HG03460 (cell line): ENCODE results near the gene HSD17B7.
"Not testable (repeated sequence)": the region's sequence is repeated elsewhere in the genome, so short reads cannot be mapped to it uniquely, and the experiment has no call there.

Experiments used
- ATAC-seq: cut with Tn5 transposase; IDR thresholded peaks from one replicate; pipeline ENCODE4 v1.9.1; 2021; ENCODE audit not compliant: unreplicated experiment

HSD17B7 gene

GRCh38 chr1:162799995-162800830 is 9.7 kb downstream of the HSD17B7 start:
- ATAC-seq = peak; percentile 52

- ATAC-seq = not testable (repeated sequence)
These were observed 17.0 kb downstream of the HSD17B7 start for GRCh38 chr1:162807503-162807902.

GRCh38 chr1:162812357-162812756 is 21.9 kb downstream of the HSD17B7 start:
- ATAC-seq = not testable (repeated sequence)

- ATAC-seq = not testable (repeated sequence)
These were observed 27.6 kb downstream of the HSD17B7 start for GRCh38 chr1:162818136-162818535.

- ATAC-seq = not testable (repeated sequence)
These were observed 28.2 kb downstream of the HSD17B7 start for GRCh38 chr1:162818666-162819065.

GRCh38 chr1:162822391-162823200 is 32.1 kb downstream of the HSD17B7 start:
- no peak for ATAC-seq

- no peak for ATAC-seq
These were observed 32.7 kb downstream of the HSD17B7 start for GRCh38 chr1:162823231-162823630.

- ATAC-seq = no peak
These were observed 33.4 kb downstream of the HSD17B7 start for GRCh38 chr1:162823771-162824525.

GRCh38 chr1:162829268-162829667 is 38.8 kb downstream of the HSD17B7 start:
- ATAC-seq = no peak

GRCh38 chr1:162832470-162832869 is 42.0 kb downstream of the HSD17B7 start:
- ATAC-seq = no peak

- peak; percentile 93 for ATAC-seq
These were observed 44.8 kb downstream of the HSD17B7 start for GRCh38 chr1:162835157-162835899.

- no peak for ATAC-seq
These were observed 48.4 kb downstream of the HSD17B7 start for GRCh38 chr1:162838863-162839262.

- ATAC-seq = no peak
These were observed 49.8 kb downstream of the HSD17B7 start for GRCh38 chr1:162840250-162840839.

- no peak for ATAC-seq
These were observed 53.7 kb downstream of the HSD17B7 start for GRCh38 chr1:162844153-162844552.

- ATAC-seq = no peak
These were observed 56.0 kb downstream of the HSD17B7 start for GRCh38 chr1:162846256-162847212.

GRCh38 chr1:162847839-162848453 is 57.4 kb downstream of the HSD17B7 start:
- peak; percentile 70 for ATAC-seq

- no peak for ATAC-seq
These were observed 59.2 kb downstream of the HSD17B7 start for GRCh38 chr1:162849711-162850110.

- ATAC-seq = no peak
These were observed 60.8 kb downstream of the HSD17B7 start for GRCh38 chr1:162851341-162851740.
